Measurements from ENCODE around the gene PEX11B.

PEX11B gene

GRCh38 chr1:145897969-145898368, 20.5 kb downstream of the PEX11B start:
- Histone ChIP-seq H3K36me3 (ENCODE audit: control insufficient read depth in 2 of 2, insufficient read depth in 1 of 2, low read length in 2 of 2) (no peaks in the 10 kb centered on the region), H3K4me1 (ENCODE audit: control insufficient read depth, insufficient read depth, low read length) (no peaks in the 10 kb centered on the region), H3K9me3 (ENCODE audit: control insufficient read depth, insufficient read depth, low read depth, low read length) (no peaks in the 10 kb centered on the region), H3K4me3 (ENCODE audit: low read depth, low read length) (no peak overlapping the region), H3K27ac (ENCODE audit: extremely low read depth, low read depth, low read length) (no peak overlapping the region)
- ChIA-PET POLR2A (no interaction called here), CTCF (interaction anchor here (2.3 kb wide), 1 partner anchor 12 kb away, joined by 15 read pairs; the partner anchor contains the start of gene ITGA10)
- no peak for TF ChIP-seq ZNF544 (tag by site-specific recombination; IDR thresholded peaks at IDR 0.05)
- no peak for TF ChIP-seq SP3 (tag by site-specific recombination; IDR thresholded peaks at IDR 0.05)
- no peak for TF ChIP-seq ZBTB21 (tag by site-specific recombination; IDR thresholded peaks at IDR 0.05)
- TF ChIP-seq ZNF23 (tag by site-specific recombination; IDR thresholded peaks at IDR 0.05; ENCODE audit: borderline replicate concordance) = no peak
- TF ChIP-seq KLF1 (tag by site-specific recombination; IDR thresholded peaks at IDR 0.05) = no peak
- no peak for TF ChIP-seq ZSCAN5A (tag by site-specific recombination; IDR thresholded peaks at IDR 0.05)
- TF ChIP-seq ZNF155 (tag by site-specific recombination; IDR thresholded peaks at IDR 0.05) = no peak
- no peak for TF ChIP-seq ZNF561 (tag by site-specific recombination; IDR thresholded peaks at IDR 0.05; ENCODE audit: borderline replicate concordance)
- no peak for TF ChIP-seq ZNF792 (tag by site-specific recombination; IDR thresholded peaks at IDR 0.05)
- no peak for TF ChIP-seq ZNF777 (tag by site-specific recombination; IDR thresholded peaks at IDR 0.05; ENCODE audit: borderline replicate concordance)
- TF ChIP-seq ZNF292 (tag by site-specific recombination; IDR thresholded peaks at IDR 0.05; ENCODE audit: borderline replicate concordance, low read depth) = no peak
- no peak for TF ChIP-seq ZNF274 (IDR thresholded peaks at IDR 0.05; ENCODE audit: low read length)
- no peak for TF ChIP-seq ZNF274 (tag by site-specific recombination; IDR thresholded peaks at IDR 0.05; ENCODE audit: borderline replicate concordance)
- no peak for TF ChIP-seq ZNF449 (tag by site-specific recombination; IDR thresholded peaks at IDR 0.05)
- TF ChIP-seq ZNF660 (tag by site-specific recombination; IDR thresholded peaks at IDR 0.05) = no peak
- TF ChIP-seq PRDM2 (tag by site-specific recombination; IDR thresholded peaks at IDR 0.05; ENCODE audit: borderline replicate concordance) = no peak
- TF ChIP-seq ZNF362 (tag by site-specific recombination; IDR thresholded peaks at IDR 0.05) = no peak
- no peak for TF ChIP-seq ZNF24 (tag by site-specific recombination; IDR thresholded peaks at IDR 0.05)
- no peak for TF ChIP-seq HOXD13 (CRISPR knock-in tag; IDR thresholded peaks at IDR 0.05; ENCODE audit: borderline replicate concordance)
- no peak for TF ChIP-seq ZNF302 (tag by site-specific recombination; IDR thresholded peaks at IDR 0.05; ENCODE audit: low read depth)
- no peak for TF ChIP-seq ZBTB7A (tag by site-specific recombination; IDR thresholded peaks at IDR 0.05; ENCODE audit: low read depth)

All from HEK293 (cell line).